Measurements from ENCODE around the gene BMP6. TPM values are rescaled to one million over a fixed set of nuclear protein-coding genes. Genes with fewer than 3 reads are reported as not detected.

The BMP6 gene
- total and polyA plus RNA-seq, 2 experiments from 2014 or later = 0.84 to 2.8 TPM

- H3K27me3 Mint-ChIP-seq (ENCODE audit: insufficient read depth, low read depth, poor library complexity) = no peaks in the 10 kb centered on the region
- DNase-seq (ENCODE audit: low spot score) (no peak), ATAC-seq (no peak)
- H3K4me1 Mint-ChIP-seq = peaks cover 6% of the 10 kb centered on the region
- no peaks in the 10 kb centered on the region for H3K9me3 Mint-ChIP-seq
- no peak overlapping the region for H3K27ac Mint-ChIP-seq
- H4K20me1 ChIP-seq (replicated peaks; ENCODE audit: insufficient read depth) = peaks cover 39% of the 10 kb centered on the region
- TF ChIP-seq NANOG (IDR thresholded peaks at IDR 0.05; ENCODE audit: borderline replicate concordance) (no peak), JUNB (IDR thresholded peaks at IDR 0.05; ENCODE audit: unreplicated experiment) (no peak), ZNF331 (CRISPR knock-in tag; IDR thresholded peaks at IDR 0.05; ENCODE audit: low read depth) (no peak), ZNF462 (CRISPR knock-in tag; IDR thresholded peaks at IDR 0.05) (no peak), POLR2AphosphoS5 (IDR thresholded peaks at IDR 0.05; ENCODE audit: low read depth) (no peak)
- TF ChIP-seq, protein P1, sequence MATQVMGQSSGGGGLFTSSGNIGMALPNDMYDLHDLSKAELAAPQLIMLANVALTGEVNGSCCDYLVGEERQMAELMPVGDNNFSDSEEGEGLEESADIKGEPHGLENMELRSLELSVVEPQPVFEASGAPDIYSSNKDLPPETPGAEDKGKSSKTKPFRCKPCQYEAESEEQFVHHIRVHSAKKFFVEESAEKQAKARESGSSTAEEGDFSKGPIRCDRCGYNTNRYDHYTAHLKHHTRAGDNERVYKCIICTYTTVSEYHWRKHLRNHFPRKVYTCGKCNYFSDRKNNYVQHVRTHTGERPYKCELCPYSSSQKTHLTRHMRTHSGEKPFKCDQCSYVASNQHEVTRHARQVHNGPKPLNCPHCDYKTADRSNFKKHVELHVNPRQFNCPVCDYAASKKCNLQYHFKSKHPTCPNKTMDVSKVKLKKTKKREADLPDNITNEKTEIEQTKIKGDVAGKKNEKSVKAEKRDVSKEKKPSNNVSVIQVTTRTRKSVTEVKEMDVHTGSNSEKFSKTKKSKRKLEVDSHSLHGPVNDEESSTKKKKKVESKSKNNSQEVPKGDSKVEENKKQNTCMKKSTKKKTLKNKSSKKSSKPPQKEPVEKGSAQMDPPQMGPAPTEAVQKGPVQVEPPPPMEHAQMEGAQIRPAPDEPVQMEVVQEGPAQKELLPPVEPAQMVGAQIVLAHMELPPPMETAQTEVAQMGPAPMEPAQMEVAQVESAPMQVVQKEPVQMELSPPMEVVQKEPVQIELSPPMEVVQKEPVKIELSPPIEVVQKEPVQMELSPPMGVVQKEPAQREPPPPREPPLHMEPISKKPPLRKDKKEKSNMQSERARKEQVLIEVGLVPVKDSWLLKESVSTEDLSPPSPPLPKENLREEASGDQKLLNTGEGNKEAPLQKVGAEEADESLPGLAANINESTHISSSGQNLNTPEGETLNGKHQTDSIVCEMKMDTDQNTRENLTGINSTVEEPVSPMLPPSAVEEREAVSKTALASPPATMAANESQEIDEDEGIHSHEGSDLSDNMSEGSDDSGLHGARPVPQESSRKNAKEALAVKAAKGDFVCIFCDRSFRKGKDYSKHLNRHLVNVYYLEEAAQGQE (IDR thresholded peaks at IDR 0.05; ENCODE audit: unreplicated experiment) = no peak
- H3K79me2 ChIP-seq (replicated peaks; ENCODE audit: insufficient read depth) = peaks cover 66% of the 10 kb centered on the region
- H3K4me2 ChIP-seq = no peak overlapping the region
- H3K9me2 ChIP-seq (ENCODE audit: insufficient read depth) = no peaks in the 10 kb centered on the region
- no peaks in the 10 kb centered on the region for H3K27me3 ChIP-seq (ENCODE audit: insufficient read depth)
- H3K36me3 Mint-ChIP-seq (ENCODE audit: low read depth) = peaks cover 58% of the 10 kb centered on the region
- no peak overlapping the region for H3K4me3 ChIP-seq
- H3K36me3 ChIP-seq (ENCODE audit: insufficient read depth) = peaks cover 7% of the 10 kb centered on the region; the same call in 1 of the 2 replicates
- H3K27ac ChIP-seq (ENCODE audit: low read depth) = no peak overlapping the region
- peaks cover 10% of the 10 kb centered on the region; the same call in 1 of the 2 replicates for H3K4me1 ChIP-seq (ENCODE audit: insufficient read depth)
- no peak overlapping the region for H2AFZ ChIP-seq
- no peak overlapping the region for H3K4me3 Mint-ChIP-seq
- H3F3A ChIP-seq (replicated peaks; ENCODE audit: low read depth) = 0 out of 2 replicates have a peak, but pooled peaks cover 4% of the 10 kb centered on the region
These were observed 178.9 kb downstream of the BMP6 start for GRCh38 chr6:7904654-7905319.
